ENCODE results near the gene LRPPRC.

The LRPPRC gene

GRCh38 chr2:43985359-43985758, 10.4 kb downstream of the LRPPRC start:
- H3K27me3 ChIP-seq (ENCODE audit: insufficient read depth, poor library complexity, severe bottlenecking) = no peaks in the 10 kb centered on the region
- no peak for DNase-seq (ENCODE audit: low read depth in 1 of 2, low spot score in 1 of 2)
- no peak overlapping the region for H3K4me3 ChIP-seq (replicated peaks; ENCODE audit: insufficient read depth, low read length)
- H3K27ac ChIP-seq (replicated peaks) = no peak overlapping the region
- TF ChIP-seq, protein P1, sequence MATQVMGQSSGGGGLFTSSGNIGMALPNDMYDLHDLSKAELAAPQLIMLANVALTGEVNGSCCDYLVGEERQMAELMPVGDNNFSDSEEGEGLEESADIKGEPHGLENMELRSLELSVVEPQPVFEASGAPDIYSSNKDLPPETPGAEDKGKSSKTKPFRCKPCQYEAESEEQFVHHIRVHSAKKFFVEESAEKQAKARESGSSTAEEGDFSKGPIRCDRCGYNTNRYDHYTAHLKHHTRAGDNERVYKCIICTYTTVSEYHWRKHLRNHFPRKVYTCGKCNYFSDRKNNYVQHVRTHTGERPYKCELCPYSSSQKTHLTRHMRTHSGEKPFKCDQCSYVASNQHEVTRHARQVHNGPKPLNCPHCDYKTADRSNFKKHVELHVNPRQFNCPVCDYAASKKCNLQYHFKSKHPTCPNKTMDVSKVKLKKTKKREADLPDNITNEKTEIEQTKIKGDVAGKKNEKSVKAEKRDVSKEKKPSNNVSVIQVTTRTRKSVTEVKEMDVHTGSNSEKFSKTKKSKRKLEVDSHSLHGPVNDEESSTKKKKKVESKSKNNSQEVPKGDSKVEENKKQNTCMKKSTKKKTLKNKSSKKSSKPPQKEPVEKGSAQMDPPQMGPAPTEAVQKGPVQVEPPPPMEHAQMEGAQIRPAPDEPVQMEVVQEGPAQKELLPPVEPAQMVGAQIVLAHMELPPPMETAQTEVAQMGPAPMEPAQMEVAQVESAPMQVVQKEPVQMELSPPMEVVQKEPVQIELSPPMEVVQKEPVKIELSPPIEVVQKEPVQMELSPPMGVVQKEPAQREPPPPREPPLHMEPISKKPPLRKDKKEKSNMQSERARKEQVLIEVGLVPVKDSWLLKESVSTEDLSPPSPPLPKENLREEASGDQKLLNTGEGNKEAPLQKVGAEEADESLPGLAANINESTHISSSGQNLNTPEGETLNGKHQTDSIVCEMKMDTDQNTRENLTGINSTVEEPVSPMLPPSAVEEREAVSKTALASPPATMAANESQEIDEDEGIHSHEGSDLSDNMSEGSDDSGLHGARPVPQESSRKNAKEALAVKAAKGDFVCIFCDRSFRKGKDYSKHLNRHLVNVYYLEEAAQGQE (IDR thresholded peaks at IDR 0.05; ENCODE audit: insufficient replicate concordance, low read depth) = no peak
- TF ChIP-seq POLR2AphosphoS5 (IDR thresholded peaks at IDR 0.05; ENCODE audit: low read depth) = 0 out of 2 replicates have a peak, but pooled peaks have one; percentile 51

DNA sequence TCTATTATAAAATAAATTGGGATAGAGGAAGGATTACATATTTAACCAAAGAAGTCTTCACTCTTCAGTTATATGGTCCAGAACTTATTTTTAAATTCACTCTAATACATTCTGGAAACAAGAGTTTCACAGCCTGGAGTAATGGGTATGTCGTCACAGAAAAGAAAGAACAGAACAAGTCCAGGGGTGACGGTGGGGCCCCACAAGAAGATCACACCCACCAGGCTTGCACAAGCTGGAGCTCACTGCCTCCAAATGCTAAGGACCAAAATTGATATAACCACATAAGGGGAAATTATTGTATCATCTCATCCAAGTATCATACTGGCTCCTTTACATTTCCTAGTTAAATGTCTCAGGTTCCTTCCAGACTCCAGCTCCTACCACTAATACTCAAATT, 11.3 kb downstream of the LRPPRC start:
- peak in 1 of 2 experiments; percentile 36 for DNase-seq (ENCODE audit: low read depth in 1 of 2, low spot score in 1 of 2)
- TF ChIP-seq GABPA (IDR thresholded peaks at IDR 0.05; ENCODE audit: low read depth) (no peak), CTCF (IDR thresholded peaks at IDR 0.05; ENCODE audit: insufficient read depth, low read length) (no peak), POLR2AphosphoS5 (IDR thresholded peaks at IDR 0.05; ENCODE audit: low read depth) (no peak), SPI1 (IDR thresholded peaks at IDR 0.05; ENCODE audit: borderline replicate concordance, low read depth) (no peak)
- TF ChIP-seq, protein P1 (IDR thresholded peaks at IDR 0.05; ENCODE audit: insufficient replicate concordance, low read depth) = no peak
- Histone ChIP-seq H3K27me3 (ENCODE audit: insufficient read depth, poor library complexity, severe bottlenecking) (no peaks in the 10 kb centered on the region), H3K27ac (replicated peaks) (no peak overlapping the region), H3K4me3 (replicated peaks; ENCODE audit: insufficient read depth, low read length) (no peak overlapping the region)

- no peak for DNase-seq (ENCODE audit: low read depth in 1 of 2, low spot score in 1 of 2)
- Histone ChIP-seq H3K27me3 (ENCODE audit: insufficient read depth, poor library complexity, severe bottlenecking) (no peaks in the 10 kb centered on the region), H3K27ac (replicated peaks) (no peak overlapping the region), H3K4me3 (replicated peaks; ENCODE audit: insufficient read depth, low read length) (no peak overlapping the region)
- no peak for TF ChIP-seq POLR2AphosphoS5 (IDR thresholded peaks at IDR 0.05; ENCODE audit: low read depth)
- no peak for TF ChIP-seq SPI1 (IDR thresholded peaks at IDR 0.05; ENCODE audit: borderline replicate concordance, low read depth)
- TF ChIP-seq, protein P1 (IDR thresholded peaks at IDR 0.05; ENCODE audit: insufficient replicate concordance, low read depth) = no peak
- no peak for TF ChIP-seq GABPA (IDR thresholded peaks at IDR 0.05; ENCODE audit: low read depth)
- no peak for TF ChIP-seq CTCF (IDR thresholded peaks at IDR 0.05; ENCODE audit: insufficient read depth, low read length)
Measured at GRCh38 chr2:43980902-43981301, 14.9 kb downstream of the LRPPRC start.
